NCI-H2227 (cell line): Measurements from ENCODE around the gene ZNF784.

Experiments used
- DNase-seq: peaks from one replicate; lab custom pipeline; 2025; ENCODE audit not compliant: unreplicated experiment; lab: John Stamatoyannopoulos, UW

The ZNF784 gene

GRCh38 chr19:55656988-55657747 lies 32.8 kb upstream of the ZNF784 start:
- no peak for DNase-seq

GRCh38 chr19:55656552-55656951 lies 32.2 kb upstream of the ZNF784 start:
- no peak for DNase-seq

- DNase-seq, result no peak
Observed at GRCh38 chr19:55655648-55656040, 31.3 kb upstream of the ZNF784 start.

GRCh38 chr19:55654868-55655647 lies 30.7 kb upstream of the ZNF784 start, which contains the start of gene U2AF2:
U2AF2 (plus strand) TSS chr19:55655035; CDS start chr19:55655105, 70 bp downstream.
- DNase-seq, result peak; percentile 99

- DNase-seq, result peak; percentile 100
Observed at GRCh38 chr19:55654323-55654867, 30.0 kb upstream of the ZNF784 start.

- peak; percentile 100 for DNase-seq
Observed at GRCh38 chr19:55653651-55654322, 29.4 kb upstream of the ZNF784 start.

GRCh38 chr19:55652311-55653128 lies 28.2 kb upstream of the ZNF784 start:
- no peak for DNase-seq

- DNase-seq, result no peak
Observed at GRCh38 chr19:55651236-55651635, 26.9 kb upstream of the ZNF784 start.

GRCh38 chr19:55650602-55651230 lies 26.4 kb upstream of the ZNF784 start:
- no peak for DNase-seq

GRCh38 chr19:55650126-55650557 lies 25.8 kb upstream of the ZNF784 start:
- no peak for DNase-seq

GRCh38 chr19:55649268-55650125 lies 25.1 kb upstream of the ZNF784 start:
- no peak for DNase-seq

- no peak for DNase-seq
Observed at GRCh38 chr19:55648585-55649267, 24.4 kb upstream of the ZNF784 start.

GRCh38 chr19:55647732-55648584 lies 23.6 kb upstream of the ZNF784 start, which contains the start of gene CCDC106:
CCDC106 (plus strand) TSS chr19:55648212; CDS start chr19:55649047, 835 bp downstream.
- DNase-seq, result peak; percentile 94

- DNase-seq, result no peak
Observed at GRCh38 chr19:55646889-55647731, 22.7 kb upstream of the ZNF784 start.

- DNase-seq, result no peak
Observed at GRCh38 chr19:55645512-55645881, 21.1 kb upstream of the ZNF784 start.

- no peak for DNase-seq
Observed at GRCh38 chr19:55644842-55645511, 20.6 kb upstream of the ZNF784 start.
